HepG2 (cell line): ENCODE results near the gene BTRC.

Source experiments
- ATF7-NPFF ChIP-seq: sonication (generic); formaldehyde crosslinking; IDR thresholded peaks from 2 replicates; pipeline ENCODE4 v1.8.1; 2023; ENCODE audit warnings: mild to moderate bottlenecking, low read depth, missing genetic modification reagents, moderate library complexity
- CTCF ChIP-seq: sonication (generic); formaldehyde crosslinking; IDR thresholded peaks from 2 replicates; pipeline ENCODE4 v1.5.0; 2020; ENCODE audit warnings: mild to moderate bottlenecking, missing genetic modification reagents, moderate library complexity
- EZH2 ChIP-seq: conservative IDR thresholded peaks from 2 replicates; pipeline ENCODE4 v1.6.1; 2012; ENCODE audit warnings: mild to moderate bottlenecking, low read depth, low read length, moderate library complexity
- SIX1 ChIP-seq: sonication (generic); formaldehyde crosslinking; IDR thresholded peaks from 2 replicates; pipeline ENCODE4 v1.4.0; 2020; ENCODE audit warnings: missing genetic modification reagents, borderline replicate concordance
- SMC3 ChIP-seq: IDR thresholded peaks from 2 replicates; pipeline ENCODE4 v1.6.1; 2011; ENCODE audit warnings: low read length, improper control_type of control experiment
- YEATS4 ChIP-seq: sonication (generic); formaldehyde crosslinking; IDR thresholded peaks from 2 replicates; pipeline ENCODE4 v1.4.0; 2020; ENCODE audit warnings: missing genetic modification reagents, borderline replicate concordance
- ZNF253 ChIP-seq: sonication (generic); formaldehyde crosslinking; IDR thresholded peaks from 2 replicates; pipeline ENCODE4 v1.8.0; 2022; ENCODE audit warnings: mild to moderate bottlenecking, missing genetic modification reagents, borderline replicate concordance

DNA sequence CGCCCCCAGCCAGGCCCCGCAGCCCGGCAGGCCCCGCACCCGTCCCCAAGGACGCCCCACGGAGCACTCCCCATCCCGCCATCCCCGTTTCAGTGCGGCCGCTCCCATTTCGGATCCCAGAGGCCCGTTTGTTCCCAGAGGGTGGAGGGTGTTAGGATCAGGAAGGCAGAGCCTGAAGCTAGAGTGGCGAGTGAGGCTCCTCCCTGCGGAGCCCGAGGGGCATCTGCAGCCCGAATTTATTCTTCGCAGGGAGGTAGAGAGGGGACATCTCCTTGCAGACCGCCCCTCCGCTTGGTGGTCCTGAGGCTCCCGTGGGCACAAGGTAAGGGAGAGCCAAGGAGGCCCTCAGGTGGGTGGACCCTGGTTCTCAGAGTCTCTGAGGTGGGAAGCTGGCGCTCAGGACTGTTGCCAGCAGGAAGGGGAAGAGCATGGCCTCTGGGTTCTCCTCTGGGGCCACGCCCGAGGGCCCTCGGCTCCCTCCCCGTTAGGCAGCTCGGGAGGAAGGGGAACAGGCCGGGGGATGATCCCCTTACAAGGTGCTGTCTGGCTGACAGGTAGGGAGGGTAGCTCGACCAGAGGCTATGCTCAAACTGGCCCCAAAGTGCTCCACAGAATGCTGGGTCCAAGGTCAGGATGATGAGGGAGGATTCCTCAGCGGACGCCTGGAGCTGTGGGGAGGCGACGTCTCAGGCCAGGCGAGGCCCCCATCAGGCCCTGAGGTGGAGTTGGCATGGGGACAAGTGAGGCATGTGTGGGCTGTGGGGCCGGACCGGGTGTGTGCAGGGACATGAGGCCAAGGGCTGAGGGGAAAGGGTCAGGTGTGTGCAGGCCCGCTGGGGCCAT is 216.7 kb downstream of the BTRC start:
- no peak for TF ChIP-seq ZNF253 (CRISPR knock-in tag)
- no peak for TF ChIP-seq YEATS4 (CRISPR knock-in tag)
- no peak for TF ChIP-seq EZH2
- no peak for TF ChIP-seq SIX1
- no peak for TF ChIP-seq ATF7-NPFF (CRISPR knock-in tag)
- TF ChIP-seq CTCF (CRISPR knock-in tag) = no peak; the same call in 1 of the 2 replicates
- no peak for TF ChIP-seq SMC3
